Natural killer cell treated with Interleukin-12 subunit alpha and Interleukin-12 subunit beta and Interleukin-15 and Interleukin-18, amount 100 ng/mL, for 72 hours (primary cell): Measurements from ENCODE around the gene SLC1A4. TPM values are rescaled to one million over a fixed set of nuclear protein-coding genes. Genes with fewer than 3 reads are reported as not detected.

Source experiments
- ATAC-seq, 2 donors: fragments of 150-1000 bp; cut with Tn5 transposase in 1 of 2; sonication (Bioruptor Pico), chemical (Tn5 transposase) in 1 of 2; 2 replicates each; pipeline ENCODE4 v1.10.0; 2021
- DNase-seq: peaks from one replicate; pipeline ENCODE4 v3.0.0; 2022; ENCODE audit warnings: low spot score
- H3K27ac Mint-ChIP-seq, 2 donors: 1 replicate in 1 of 2; 2 replicates in 1 of 2; pipeline ENCODE4 v1.8.0; 2022; ENCODE audit warnings: mixed read lengths in 2 of 2, mild to moderate bottlenecking in 1 of 2, moderate library complexity in 1 of 2
- H3K27me3 Mint-ChIP-seq, 2 donors: 1 replicate in 1 of 2; 2 replicates in 1 of 2; pipeline ENCODE4 v1.8.0; 2022; ENCODE audit warnings: mixed read lengths in 2 of 2
- H3K36me3 Mint-ChIP-seq: one replicate; pipeline ENCODE4 v1.8.0; 2022; ENCODE audit warnings: mixed read lengths
- H3K4me1 Mint-ChIP-seq, 2 donors: 1 replicate in 1 of 2; 2 replicates in 1 of 2; pipeline ENCODE4 v1.8.0; 2022; ENCODE audit warnings: low read depth in 2 of 2, mixed read lengths in 2 of 2, mild to moderate bottlenecking in 1 of 2
- H3K4me3 Mint-ChIP-seq: one replicate; pipeline ENCODE4 v1.8.0; 2022; ENCODE audit warnings: mixed read lengths
- H3K9me3 Mint-ChIP-seq: 2 replicates; pipeline ENCODE4 v1.8.0; 2022; ENCODE audit warnings: mixed read lengths
- total RNA-seq, 2 donors: library from RNA; stranded (reverse); gene quantifications; one replicate each; pipeline ENCODE4 v1.2.3, GENCODE V29; 2022

The SLC1A4 gene
- total RNA-seq, 2 donors from 2014 or later: 34.5 to 34.7 TPM

DNA sequence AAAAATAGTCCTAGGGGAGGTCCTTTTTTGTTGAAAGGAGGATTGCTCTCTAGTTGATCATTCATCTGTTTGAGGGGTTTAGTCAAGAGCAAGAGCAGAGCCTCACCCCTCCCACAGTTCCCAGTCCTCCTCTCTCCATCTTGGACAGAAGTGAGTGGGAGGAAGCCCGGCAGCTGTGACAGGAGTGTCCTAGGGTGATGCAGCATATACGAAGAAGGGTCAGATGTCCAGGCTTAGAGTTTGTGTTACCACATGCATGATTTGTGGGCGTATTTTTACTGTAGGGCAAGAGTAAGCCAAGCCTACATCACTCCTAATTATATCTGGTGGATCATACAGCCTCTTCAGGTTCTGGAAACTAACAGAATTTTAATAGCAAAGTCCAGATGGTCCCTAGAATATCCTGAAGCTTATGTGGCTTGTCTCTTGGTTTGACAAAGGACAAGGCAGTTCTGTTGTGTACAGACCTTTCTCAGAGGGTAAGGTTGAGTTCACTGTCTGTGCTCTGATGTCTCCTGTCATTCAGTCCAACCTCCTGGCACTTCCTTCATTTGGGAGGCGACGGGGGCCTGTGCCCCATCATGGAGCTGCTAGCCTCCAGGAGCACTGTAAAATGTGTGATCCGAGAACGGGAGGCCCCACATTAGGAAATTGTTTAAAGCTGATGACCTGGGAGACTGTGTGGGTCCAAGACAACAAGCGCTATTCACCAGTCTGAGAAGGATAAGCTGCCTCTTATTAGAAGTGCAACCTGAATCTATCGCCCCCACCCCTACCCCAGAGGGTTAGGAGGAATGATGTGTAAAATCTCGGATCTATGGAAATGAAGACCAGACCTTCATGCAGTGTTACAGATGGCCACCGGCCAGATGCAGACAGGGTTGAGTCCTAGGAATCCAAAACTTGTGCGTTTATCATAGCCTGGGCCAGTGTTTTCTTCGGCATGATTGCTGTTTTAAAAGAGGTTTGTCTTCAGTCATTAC, 73.9 kb downstream of the SLC1A4 start:
- Mint-ChIP-seq H3K4me3 (no peak overlapping the region), H3K4me1 (peaks cover 8 to 14% of the 10 kb centered on the region in 2 donors), H3K27ac (no peak overlapping the region), H3K36me3 (no peaks in the 10 kb centered on the region), H3K9me3 (no peaks in the 10 kb centered on the region), H3K27me3 (no peaks in the 10 kb centered on the region)
- ATAC-seq: no peak
- no peak for DNase-seq

GRCh38 chr2:65064728-65065552, 75.7 kb downstream of the SLC1A4 start:
- Mint-ChIP-seq H3K27ac (peak overlapping the region; percentile 76 to 78), H3K27me3 (no peaks in the 10 kb centered on the region), H3K9me3 (no peaks in the 10 kb centered on the region), H3K4me3 (peak overlapping the region; percentile 49), H3K36me3 (no peaks in the 10 kb centered on the region), H3K4me1 (peaks cover 10 to 17% of the 10 kb centered on the region in 2 donors)
- peak; percentile 65 for DNase-seq
- peak; percentile 68 to 75 for ATAC-seq

DNA sequence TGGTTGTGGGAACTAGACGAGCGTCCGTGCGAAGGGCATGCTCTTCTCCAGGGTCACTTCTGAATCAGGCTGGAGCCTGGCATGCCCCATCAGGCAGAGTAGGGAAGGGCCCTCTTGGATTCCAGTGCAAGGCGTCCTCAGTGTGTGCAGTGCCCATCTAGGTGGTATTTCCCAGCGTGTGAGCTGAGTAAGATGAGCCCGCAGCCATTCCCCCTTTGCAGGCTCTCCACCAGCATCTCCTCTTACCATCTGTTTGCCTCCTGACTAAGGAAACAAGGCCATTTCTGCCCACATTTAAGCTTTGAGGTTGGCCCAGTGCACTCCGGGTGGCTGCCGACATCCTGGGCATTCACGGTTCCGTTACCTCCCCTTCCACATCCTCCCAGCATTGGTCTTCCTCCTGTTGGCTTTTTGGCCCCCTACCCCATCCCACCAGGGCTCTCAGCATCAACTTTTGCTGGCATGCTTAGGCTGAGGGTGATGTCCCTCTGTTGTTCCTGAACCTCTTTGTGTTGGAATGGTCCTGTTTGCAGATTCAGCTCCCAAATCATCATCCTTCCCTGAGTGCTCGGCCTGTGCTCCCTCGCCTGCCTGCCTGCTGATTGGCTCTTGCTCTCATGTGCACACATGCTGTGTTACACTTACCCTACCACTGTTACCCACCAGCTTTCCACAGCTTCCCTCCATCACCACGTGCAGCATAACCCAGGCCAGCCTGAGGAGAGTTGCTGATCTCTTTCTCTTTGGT, 78.8 kb downstream of the SLC1A4 start:
- no peak for DNase-seq
- no peaks in the 10 kb centered on the region for H3K9me3 Mint-ChIP-seq
- no peak overlapping the region for H3K4me3 Mint-ChIP-seq
- no peak for ATAC-seq
- H3K27me3 Mint-ChIP-seq: no peaks in the 10 kb centered on the region
- peak overlapping the region; percentile 6 to 46 for H3K27ac Mint-ChIP-seq
- no peaks in the 10 kb centered on the region for H3K36me3 Mint-ChIP-seq
- peaks cover 10 to 19% of the 10 kb centered on the region in 2 donors for H3K4me1 Mint-ChIP-seq

GRCh38 chr2:65069439-65069824, 80.2 kb downstream of the SLC1A4 start:
- Mint-ChIP-seq H3K36me3 (no peaks in the 10 kb centered on the region), H3K27me3 (no peaks in the 10 kb centered on the region), H3K27ac (no peak overlapping the region), H3K9me3 (no peaks in the 10 kb centered on the region), H3K4me1 (peaks cover 10 to 17% of the 10 kb centered on the region in 2 donors), H3K4me3 (no peak overlapping the region)
- DNase-seq: no peak
- no peak for ATAC-seq

- Mint-ChIP-seq H3K36me3 (no peaks in the 10 kb centered on the region), H3K4me3 (no peak overlapping the region), H3K27ac (peak overlapping the region in 1 of 2 donors; percentile 9), H3K4me1 (peaks cover 5 to 12% of the 10 kb centered on the region in 2 donors), H3K9me3 (no peaks in the 10 kb centered on the region), H3K27me3 (no peaks in the 10 kb centered on the region)
- no peak for DNase-seq
- ATAC-seq: no peak
These were observed 81.1 kb downstream of the SLC1A4 start for GRCh38 chr2:65070172-65070830.

DNA sequence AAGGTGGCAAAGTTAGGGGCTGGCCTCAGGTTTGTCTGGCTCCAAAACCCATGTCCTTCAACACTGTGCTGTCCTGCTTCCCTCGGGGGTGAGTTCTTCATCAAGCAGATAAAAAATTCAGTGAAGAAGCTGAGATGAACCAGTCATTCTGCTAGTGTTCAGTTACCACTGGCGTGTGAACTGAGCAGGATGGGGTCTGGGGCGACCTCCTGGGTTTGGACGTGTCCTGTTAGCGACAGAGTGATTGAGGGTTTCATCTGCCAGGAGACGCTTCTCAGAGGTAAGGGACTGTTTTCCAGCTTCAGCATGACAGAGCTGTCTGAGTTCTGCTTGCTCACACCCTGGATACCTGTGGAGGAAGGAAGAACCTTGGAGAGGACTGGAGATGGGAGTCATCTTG, 81.7 kb downstream of the SLC1A4 start:
- ATAC-seq (no peak), DNase-seq (no peak)
- Mint-ChIP-seq H3K4me3 (no peak overlapping the region), H3K36me3 (no peaks in the 10 kb centered on the region), H3K9me3 (no peaks in the 10 kb centered on the region), H3K27me3 (no peaks in the 10 kb centered on the region), H3K27ac (peak overlapping the region in 1 of 2 donors; percentile 9), H3K4me1 (peaks cover 5 to 12% of the 10 kb centered on the region in 2 donors)

DNA sequence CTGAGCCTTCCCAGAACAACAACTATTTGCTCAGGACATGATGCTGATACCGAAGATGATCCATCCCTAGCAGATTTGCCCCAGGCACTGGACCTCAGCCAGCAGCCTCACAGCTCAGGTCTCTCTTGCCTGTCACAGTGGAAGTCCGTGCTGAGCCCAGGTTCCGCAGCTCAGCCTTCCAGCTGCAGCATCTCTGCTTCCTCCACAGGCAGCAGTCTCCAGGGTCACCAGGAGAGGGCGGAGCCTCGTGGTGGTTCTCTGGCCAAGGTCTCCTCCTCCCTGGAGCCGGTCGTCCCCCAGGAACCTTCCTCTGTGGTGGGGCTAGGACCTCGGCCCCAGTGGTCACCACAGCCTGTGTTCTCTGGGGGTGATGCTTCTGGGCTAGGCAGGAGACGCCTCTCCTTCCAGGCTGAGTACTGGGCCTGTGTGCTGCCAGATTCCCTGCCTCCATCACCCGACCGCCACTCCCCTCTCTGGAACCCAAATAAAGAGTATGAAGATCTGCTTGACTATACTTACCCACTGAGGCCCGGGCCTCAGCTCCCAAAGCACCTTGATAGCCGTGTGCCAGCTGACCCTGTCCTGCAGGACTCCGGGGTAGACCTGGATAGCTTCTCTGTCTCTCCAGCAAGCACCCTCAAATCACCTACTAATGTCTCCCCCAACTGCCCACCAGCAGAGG, 82.4 kb downstream of the SLC1A4 start:
- DNase-seq: no peak
- Mint-ChIP-seq H3K27ac (no peak overlapping the region), H3K4me3 (no peak overlapping the region), H3K4me1 (peaks cover 5 to 12% of the 10 kb centered on the region in 2 donors), H3K36me3 (no peaks in the 10 kb centered on the region), H3K9me3 (no peaks in the 10 kb centered on the region), H3K27me3 (no peaks in the 10 kb centered on the region)
- ATAC-seq: no peak

DNA sequence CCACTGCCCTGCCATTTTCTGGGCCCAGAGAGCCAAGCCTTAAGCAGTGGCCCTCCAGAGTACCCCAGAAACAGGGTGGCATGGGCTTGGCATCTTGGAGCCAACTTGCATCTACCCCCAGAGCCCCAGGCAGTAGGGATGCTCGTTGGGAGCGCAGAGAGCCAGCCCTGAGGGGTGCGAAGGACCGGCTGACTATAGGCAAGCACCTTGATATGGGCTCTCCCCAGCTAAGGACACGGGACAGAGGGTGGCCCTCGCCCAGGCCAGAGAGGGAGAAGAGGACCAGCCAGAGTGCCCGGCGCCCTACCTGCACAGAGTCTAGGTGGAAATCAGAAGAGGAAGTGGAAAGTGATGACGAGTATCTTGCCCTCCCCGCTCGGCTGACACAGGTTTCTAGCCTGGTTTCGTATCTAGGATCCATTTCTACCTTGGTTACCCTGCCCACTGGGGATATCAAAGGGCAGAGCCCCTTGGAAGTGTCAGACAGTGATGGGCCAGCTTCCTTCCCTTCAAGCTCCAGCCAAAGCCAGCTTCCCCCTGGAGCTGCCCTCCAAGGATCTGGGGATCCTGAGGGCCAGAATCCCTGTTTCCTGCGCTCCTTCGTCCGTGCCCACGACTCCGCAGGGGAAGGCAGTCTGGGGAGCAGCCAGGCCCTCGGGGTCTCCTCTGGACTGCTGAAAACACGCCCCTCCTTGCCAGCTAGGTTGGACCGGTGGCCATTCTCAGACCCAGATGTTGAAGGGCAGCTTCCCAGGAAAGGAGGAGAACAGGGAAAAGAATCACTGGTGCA, 83.2 kb downstream of the SLC1A4 start:
- no peak for DNase-seq
- ATAC-seq: no peak
- Mint-ChIP-seq H3K9me3 (no peaks in the 10 kb centered on the region), H3K4me3 (no peak overlapping the region), H3K27me3 (no peaks in the 10 kb centered on the region), H3K4me1 (peaks cover 5 to 12% of the 10 kb centered on the region in 2 donors), H3K27ac (no peak overlapping the region), H3K36me3 (no peaks in the 10 kb centered on the region)

Other genes with a start within 250 kb of the SLC1A4 start
- 1 to 10 TPM; 2.0 to 2.3 TPM for gene CEP68, start 67.0 kb downstream of the SLC1A4 start, total RNA-seq
- gene RAB1A, start 140.7 kb downstream of the SLC1A4 start, total RNA-seq: 100 to 1,000 TPM; 103 to 136 TPM
- 100 to 1,000 TPM; 227 to 491 TPM for gene ACTR2, start 238.4 kb downstream of the SLC1A4 start, total RNA-seq